Ovary (tissue), 3 donors: ENCODE results near the gene CYTH1.

ENCODE experiments used
- CTCF ChIP-seq, 3 donors: fragments of 450-650 bp in 2 of 3; fragments of 200-600 bp in 1 of 3; IDR thresholded peaks; one replicate each; pipeline versions ENCODE4 v1.5.1 to v1.8.0; 2016 to 2022; ENCODE audit warnings: antibody characterized with exemption in 3 of 3, mild to moderate bottlenecking in 1 of 3
- EP300 ChIP-seq: sonication (generic); formaldehyde crosslinking; IDR thresholded peaks from one replicate; pipeline ENCODE4 v1.6.1; 2017; ENCODE audit warnings: antibody characterized with exemption
- POLR2A ChIP-seq: fragments of 450-650 bp; IDR thresholded peaks from one replicate; pipeline ENCODE4 v1.6.1; 2017; ENCODE audit warnings: antibody characterized with exemption, mild to moderate bottlenecking, moderate library complexity
- donor health status: DM: no; HTN: no; CAD: no.

- no peak for TF ChIP-seq CTCF (IDR thresholded peaks at IDR 0.05)
- no peak for TF ChIP-seq POLR2A
- no peak for TF ChIP-seq EP300
These were observed 75.7 kb downstream of the CYTH1 start for GRCh38 chr17:78706271-78706915.
